Cerebellar nuclear complex (tissue), 1 donor: Measurements from ENCODE around the gene POC1B.
"Not testable (repeated sequence)": the region's sequence is repeated elsewhere in the genome, so short reads cannot be mapped to it uniquely, and the experiment has no call there.

ENCODE experiments used
- DNase-seq, 2 experiments: peaks; one replicate each; lab custom pipeline; 2025; lab: John Stamatoyannopoulos, UW

The POC1B gene

DNA sequence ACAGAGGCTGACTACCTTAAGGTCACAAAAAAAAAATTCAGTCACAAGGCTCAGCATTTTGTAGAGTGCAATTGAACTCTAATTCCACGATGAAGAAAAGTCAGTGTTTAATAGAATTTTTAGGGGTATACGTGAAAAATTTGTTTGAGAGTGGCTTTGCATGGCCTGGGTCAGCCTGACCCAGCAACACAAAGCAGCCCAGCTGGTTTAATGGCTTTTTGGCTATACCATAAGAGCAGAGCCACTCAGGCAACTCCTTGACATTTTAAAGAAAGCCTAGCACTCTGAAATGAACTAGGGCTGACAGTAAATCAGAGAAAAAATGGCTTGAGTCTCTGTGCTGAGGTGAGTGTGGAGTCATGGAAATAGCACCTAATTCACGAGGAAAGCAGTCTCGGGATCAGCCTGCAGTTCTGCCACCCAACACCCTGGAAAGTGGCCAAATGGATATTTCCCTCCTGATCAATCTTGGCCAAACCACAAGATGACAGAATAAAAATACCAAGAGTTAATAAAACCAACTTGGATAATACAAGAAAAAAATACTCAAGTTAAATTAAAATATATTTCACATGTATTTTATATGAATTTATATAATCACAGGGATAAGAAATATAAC lies 60.8 kb downstream of the POC1B start:
- no peak for DNase-seq

- DNase-seq: no peak
Observed at GRCh38 chr12:89461649-89462612, 63.9 kb downstream of the POC1B start.

GRCh38 chr12:89461190-89461589 lies 64.7 kb downstream of the POC1B start:
- no peak for DNase-seq

- DNase-seq: not testable (repeated sequence)
Observed at GRCh38 chr12:89459279-89459678, 66.6 kb downstream of the POC1B start.

- no peak for DNase-seq
Observed at GRCh38 chr12:89456565-89456964, 69.3 kb downstream of the POC1B start.

DNA sequence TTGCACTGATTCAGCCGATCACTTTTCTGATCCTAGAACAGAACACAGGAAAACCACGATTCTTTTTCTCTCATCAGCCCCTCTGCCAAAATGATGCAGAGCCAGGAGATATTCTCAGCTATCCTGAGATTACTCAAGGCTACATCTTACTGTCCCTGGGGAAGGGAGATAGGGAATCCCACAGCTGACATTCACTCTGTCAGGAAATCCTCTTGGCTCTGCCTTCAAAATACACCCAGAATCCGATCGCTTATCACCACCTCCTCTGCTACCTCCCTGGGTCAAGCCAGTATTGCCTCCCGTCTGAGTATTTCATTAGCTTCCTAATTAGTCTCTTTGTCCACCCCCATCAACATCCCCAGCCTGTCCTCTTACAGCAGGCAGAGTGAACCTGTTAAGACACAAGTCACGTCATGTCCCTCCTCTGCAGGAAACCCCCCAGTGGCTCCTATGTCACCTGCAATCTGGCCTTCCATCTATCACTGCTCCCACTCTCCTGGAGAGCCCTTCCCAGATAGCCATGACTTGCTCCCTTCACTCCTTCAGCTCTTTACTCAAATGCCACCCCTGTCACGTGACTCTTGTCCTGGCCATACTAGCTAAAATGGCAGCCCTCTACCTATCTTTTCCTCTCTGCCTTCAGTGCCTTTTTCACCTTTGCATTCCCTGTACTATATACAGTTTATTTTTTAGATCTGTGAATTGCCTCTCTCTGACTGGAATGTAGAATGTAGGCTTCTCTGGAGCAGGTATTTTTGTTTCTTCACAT lies 71.6 kb downstream of the POC1B start:
- no peak for DNase-seq

DNA sequence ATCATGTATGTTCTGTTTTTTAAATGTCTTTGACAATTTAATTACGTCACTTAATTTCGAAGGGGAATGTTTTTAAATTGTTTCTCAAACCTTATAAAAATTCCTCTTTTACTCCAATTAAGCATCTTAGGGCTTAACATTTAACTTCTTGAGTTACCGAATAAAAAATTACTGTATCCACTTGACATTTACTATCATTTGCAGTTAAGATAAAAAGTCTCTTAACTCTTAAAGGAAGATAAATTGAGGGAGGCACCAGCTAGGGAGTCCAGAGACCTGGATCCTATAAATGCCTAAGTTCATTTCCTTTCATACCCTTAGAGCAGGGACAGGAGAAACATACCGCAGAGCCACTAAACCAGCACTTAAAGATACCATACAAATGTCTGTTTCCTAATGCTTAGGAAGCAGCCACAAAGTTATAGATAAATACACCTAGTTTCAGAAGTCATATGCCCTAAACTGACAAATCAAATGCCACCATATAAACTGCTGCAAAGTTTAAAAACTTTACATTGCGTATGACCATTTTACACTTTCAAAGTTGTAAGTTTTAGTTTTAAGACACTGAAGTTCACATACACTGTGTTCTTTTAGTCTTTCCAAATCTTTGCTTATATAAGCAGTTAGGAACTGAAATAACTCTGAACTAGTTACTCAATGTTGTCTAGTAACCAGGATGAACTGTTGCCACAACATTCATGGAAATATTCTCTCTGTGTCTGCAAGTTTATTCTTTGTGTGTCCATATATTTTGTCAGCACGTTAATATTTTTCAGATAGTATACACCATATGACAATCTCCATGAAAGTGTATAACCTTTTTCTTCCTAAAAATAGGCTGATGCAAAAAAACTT lies 72.5 kb downstream of the POC1B start:
- DNase-seq: no peak

GRCh38 chr12:89451841-89452251 lies 74.0 kb downstream of the POC1B start:
- DNase-seq: no peak

GRCh38 chr12:89450907-89451306 lies 74.9 kb downstream of the POC1B start:
- no peak for DNase-seq

DNA sequence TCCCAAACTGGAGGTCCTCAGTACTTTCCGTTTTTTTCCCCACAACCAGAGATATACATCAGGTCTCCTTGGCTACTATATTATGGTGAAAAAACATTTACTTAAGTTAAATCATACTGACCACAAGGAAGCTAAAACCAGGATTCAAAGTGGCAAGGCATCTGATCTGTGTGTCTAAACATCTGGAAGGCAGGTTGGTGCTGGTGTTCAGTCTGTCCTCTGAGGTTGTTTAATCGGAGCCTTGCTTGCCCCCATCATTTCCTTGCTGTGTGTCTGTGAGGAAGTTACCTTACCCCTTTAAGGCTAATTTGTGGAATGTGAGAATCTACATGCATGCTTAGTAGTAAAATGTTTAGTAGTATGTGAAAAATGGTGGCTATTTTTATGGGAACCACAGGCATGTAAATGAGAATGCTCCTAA lies 76.9 kb downstream of the POC1B start:
- no peak for DNase-seq

DNA sequence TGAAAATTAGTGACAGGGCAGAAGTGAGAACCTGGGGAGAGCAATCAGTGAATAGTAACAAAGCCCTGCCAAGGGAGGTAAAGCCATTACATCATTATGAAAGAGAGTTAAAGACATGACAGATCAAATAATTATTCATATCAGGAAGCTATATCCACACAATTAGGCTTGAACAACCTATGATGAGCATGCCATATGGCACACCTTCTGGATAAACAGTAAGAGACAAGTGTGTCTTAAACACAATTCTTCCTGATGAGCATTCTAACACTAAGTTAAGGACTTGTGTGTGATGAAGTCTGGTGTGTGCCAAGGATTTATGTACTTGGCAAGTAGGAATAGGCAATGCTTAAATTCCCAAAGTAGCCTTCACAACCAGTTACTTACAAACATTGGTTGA lies 77.3 kb downstream of the POC1B start:
- DNase-seq: no peak

DNA sequence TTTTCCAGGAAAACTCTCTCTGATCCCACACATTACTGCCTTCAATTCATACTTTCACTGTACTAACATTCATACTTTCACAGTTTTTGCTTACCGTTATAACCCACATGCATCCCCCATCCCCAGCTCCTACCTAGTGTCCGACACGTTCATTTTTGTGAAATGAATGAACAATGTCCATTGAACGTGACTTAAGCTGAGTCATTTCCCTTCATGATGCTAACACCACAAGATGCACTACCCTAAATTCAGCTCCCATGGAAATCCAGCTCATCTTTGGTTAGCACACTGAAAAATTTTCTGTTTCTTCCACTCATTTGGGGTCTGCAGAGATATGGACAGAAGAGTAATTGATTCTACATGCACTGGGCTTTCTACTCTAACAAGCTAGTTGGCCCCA lies 85.9 kb downstream of the POC1B start:
- DNase-seq: no peak

DNA sequence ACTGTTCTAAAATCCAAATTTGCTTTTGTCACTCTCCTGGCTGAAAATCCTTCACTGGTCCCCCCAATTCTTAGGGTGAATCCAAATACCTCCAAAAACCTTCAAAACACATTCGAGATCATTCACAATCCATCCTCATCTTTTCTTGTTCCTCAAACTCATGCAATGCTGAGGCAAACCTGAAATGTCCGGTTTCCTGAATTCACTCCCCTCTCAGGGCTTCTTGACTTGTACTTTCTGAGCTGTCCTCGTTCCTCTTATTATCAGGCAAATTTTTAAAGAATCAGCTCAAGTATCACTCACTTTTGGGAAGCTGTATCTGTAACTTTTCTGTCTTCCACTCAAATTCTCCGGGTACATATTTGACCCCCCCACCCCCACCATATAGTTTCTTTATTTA lies 88.6 kb downstream of the POC1B start:
- DNase-seq: no peak

DNA sequence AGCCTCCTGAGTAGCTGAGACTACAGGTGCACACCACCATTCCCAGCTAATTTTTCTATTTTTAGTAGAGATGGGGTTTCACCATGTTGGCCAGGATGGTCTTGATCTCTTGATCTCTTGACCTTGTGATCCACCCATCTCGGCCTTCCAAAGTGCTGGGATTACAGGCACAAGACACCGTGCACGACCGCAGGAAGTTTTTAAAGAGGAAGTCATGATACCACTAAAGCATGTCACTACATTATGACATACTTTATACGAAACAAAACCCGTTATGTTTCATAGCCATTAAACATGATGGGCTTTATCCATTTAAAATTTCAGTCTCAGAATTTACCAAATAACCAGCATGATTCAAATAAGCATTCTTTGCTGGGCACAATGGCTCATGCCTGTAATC lies 89.8 kb downstream of the POC1B start:
- DNase-seq: no peak

DNA sequence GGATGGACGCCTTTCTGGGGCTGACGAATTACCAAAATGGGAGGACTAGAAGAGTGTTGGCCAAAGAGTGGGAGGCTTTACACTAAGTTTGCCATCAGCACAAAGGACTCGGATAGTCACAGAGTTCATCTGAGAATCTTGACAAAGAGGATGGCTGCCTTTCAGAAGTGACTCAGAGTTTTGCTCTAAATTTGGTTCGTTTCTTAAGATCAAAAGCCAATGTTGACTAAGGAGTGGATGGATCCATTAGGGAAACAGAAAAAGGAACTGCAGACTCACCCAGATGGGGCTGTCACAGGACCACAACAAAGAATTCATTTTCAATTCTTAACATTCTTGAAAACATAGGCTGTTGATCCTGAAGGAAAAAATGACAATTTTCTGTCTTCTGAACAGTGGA lies 92.2 kb downstream of the POC1B start:
- DNase-seq: no peak

DNA sequence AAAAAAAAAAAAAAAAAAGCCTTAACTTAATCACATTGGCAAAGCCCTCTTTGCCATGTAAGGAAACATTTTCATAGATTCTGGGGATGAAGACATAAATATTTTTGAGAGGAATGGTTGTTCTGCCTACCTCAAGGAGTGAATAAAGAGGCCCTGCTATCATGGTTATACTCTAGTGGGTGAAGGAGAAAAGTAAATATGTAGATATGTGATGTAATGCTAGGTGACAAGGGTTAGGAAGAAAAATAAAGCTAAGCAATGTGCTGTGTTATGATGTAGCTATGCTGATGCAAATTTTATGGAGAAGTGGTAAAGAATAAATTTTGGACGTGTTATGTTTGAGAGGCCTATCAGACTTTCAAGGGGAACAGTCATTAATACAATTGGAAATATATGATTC lies 93.5 kb downstream of the POC1B start:
- no peak for DNase-seq

DNA sequence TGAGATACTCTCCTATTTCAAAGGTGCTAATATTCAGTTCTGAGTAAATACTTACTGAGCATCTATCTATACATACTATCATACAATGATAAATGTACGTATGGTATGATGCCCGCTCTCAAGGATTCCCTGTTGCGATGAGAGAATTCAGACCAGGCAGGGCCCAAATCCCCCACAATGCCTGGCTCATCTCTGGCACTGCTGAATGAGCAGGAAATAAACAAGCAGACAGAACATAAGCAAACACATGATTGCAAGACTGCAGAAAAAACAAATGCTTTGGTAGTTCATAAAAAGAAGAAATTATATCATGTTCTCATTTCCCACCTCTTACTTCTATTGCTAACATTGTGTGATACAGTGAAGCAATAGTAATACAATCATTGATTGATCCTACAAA lies 96.3 kb downstream of the POC1B start:
- DNase-seq: no peak

DNA sequence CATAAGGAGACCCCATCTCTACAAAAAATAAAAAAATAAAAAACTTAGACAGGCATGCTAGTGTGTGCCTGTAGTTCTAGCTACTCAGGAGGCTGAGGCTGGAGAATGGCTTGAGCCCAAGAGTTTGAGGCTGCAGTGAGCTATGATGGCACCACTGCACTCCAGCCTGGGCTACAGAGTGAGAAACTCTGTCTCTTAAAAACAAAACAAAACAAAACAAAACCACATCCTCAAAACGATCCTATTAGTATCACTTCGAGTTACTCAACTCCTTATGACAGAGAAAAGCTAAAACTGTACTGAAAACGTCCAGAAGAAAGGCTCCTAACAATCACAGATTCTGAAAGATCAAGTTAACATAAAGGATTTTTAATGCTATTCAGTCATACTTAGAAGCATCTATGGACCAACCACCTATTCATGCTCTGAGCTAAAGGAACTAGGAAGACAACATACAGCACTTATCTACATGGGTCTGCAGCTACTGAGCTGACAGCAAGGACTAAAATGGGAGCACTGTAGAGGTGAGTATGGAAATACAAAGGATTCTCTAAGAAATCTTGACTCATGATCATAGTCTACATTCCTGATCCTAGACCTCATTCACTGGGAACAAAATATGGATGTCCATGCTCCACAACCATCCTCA lies 98.2 kb downstream of the POC1B start:
- no peak for DNase-seq

- DNase-seq: no peak
Observed at GRCh38 chr12:89424846-89425245, 101.0 kb downstream of the POC1B start.

GRCh38 chr12:89424389-89424788 lies 101.5 kb downstream of the POC1B start:
- no peak for DNase-seq
